SK-N-MC (cell line): ENCODE data around the gene ZSCAN29.

Experiments used
- EZH2 ChIP-seq: fragments of 200-600 bp; sonication (generic); IDR thresholded peaks from one replicate; pipeline ENCODE4 v1.6.1; 2017; ENCODE audit warnings: antibody characterized with exemption
- POLR2AphosphoS5 ChIP-seq: IDR thresholded peaks from 2 replicates; pipeline ENCODE4 v1.6.1; 2012; ENCODE audit warnings: mild to moderate bottlenecking, low read depth, low read length, borderline replicate concordance

DNA sequence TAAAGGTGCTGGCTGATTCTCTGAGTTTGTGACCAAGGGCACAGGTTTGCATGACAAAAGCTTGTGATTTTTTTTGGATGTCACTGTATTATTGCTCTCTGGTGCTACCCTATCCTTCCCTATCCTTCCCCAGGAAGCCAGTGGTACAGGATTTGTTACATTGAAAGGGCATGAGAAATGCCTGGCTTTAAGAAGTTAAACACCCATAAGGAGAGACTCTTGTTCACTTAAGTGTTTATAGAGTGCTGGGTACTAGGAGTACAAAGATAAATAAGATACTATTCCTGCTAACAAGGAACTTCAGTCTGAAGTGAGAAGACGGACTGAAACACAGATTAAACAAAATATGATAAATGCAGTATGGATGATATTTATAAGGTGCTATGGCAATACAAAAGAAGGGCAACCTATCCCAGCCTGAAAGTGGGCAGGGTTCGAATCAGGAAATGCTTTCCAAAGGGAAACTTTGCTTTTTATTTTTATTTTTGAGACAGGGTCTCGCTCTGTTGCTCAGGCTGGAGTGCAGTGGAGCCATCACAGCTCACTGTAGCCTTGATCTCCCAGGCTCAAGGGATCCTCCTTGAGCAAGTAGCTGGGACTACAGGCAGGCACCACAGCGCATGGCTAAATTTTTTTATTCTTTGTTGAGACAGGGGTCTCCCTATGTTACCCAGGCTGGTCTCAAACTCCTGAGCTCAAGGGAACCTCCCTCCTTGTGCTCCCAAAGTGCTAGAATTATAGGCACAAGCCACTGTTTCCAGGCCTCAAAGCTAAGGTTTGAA, 51.7 kb downstream of the ZSCAN29 start:
- TF ChIP-seq POLR2AphosphoS5 (no peak), EZH2 (no peak)
